ENCODE data around the gene ZCCHC14. TPM values are rescaled to one million over a fixed set of nuclear protein-coding genes. Genes with fewer than 3 reads are reported as not detected.

The ZCCHC14 gene
- total RNA-seq, 1 experiment from 2014 or later = 27.7 TPM

DNA sequence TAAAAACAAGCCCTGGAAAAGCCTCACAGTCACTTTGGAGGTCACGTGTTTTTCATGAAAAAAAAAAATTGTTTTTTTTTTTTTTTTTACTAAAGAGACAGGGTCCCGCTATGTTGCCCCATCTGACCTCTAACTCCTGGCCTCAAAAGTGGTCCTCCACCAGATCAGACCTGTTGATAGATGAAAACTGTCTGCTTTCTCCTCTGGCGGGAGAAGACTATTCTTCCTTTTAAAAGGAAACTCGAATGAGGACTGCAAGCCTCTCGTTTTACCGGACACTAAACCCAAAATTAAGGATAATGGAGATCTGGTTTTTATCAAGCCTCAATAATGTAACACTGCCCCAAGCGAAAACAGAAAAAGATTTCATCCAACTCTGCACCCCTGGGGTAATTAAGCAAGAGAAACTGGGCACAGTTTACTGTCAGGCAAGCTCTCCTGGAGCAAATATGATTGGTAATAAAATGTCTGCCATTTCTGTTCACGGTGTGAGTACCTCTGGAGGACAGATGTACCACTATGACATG lies 25.8 kb downstream of the ZCCHC14 start:
- Histone ChIP-seq H3K18ac (ENCODE audit: insufficient read length, low read depth, low read length) (no peak overlapping the region), H3K4ac (ENCODE audit: low read depth, low read length) (no peak overlapping the region), H3K79me1 (ENCODE audit: insufficient read depth, low read depth, low read length, poor library complexity, severe bottlenecking) (peaks cover 3% of the 10 kb centered on the region), H2BK120ac (ENCODE audit: low read depth, low read length, poor library complexity, severe bottlenecking) (no peak overlapping the region), H2BK15ac (ENCODE audit: low read depth, low read length) (no peak overlapping the region), H4K5ac (ENCODE audit: insufficient read length, low read depth, low read length) (no peak overlapping the region), H4K8ac (replicated peaks; ENCODE audit: insufficient read length, low read depth, low read length) (no peak overlapping the region), H4K91ac (ENCODE audit: insufficient read length, low read depth, low read length) (no peak overlapping the region), H3K23ac (ENCODE audit: insufficient read length, low read depth, low read length) (no peak overlapping the region), H2AFZ (ENCODE audit: low read length) (no peak overlapping the region), H3K14ac (ENCODE audit: insufficient read depth, low read length) (no peak overlapping the region), H2BK12ac (ENCODE audit: insufficient read length, low read depth, low read length) (no peak overlapping the region), H3K4me1 (ENCODE audit: insufficient read depth, low read length) (peaks cover 3% of the 10 kb centered on the region; the same call in 1 of the 2 replicates), H2BK5ac (ENCODE audit: insufficient read length, low read length) (no peak overlapping the region), H3T11ph (ENCODE audit: low read length) (no peak overlapping the region), H2BK20ac (ENCODE audit: low read depth, low read length, poor library complexity, severe bottlenecking) (no peak overlapping the region), H4K20me1 (ENCODE audit: control insufficient read depth, insufficient read depth, insufficient read length) (no peaks in the 10 kb centered on the region), H3K79me2 (ENCODE audit: insufficient read depth, low read length) (peaks cover 8% of the 10 kb centered on the region; the same call in 1 of the 2 replicates), H3K27ac (ENCODE audit: insufficient read length, low read depth, low read length) (no peak overlapping the region), H3K27me3 (ENCODE audit: insufficient read depth, low read length) (no peaks in the 10 kb centered on the region), H3K9me3 (ENCODE audit: control insufficient read depth, low read depth, low read length) (no peaks in the 10 kb centered on the region), H2AK5ac (ENCODE audit: insufficient read length, low read length) (no peak overlapping the region), H3K56ac (ENCODE audit: insufficient read length, low read depth, low read length) (no peak overlapping the region), H3K23me2 (ENCODE audit: insufficient read length, low read depth, low read length, poor library complexity, severe bottlenecking) (no peaks in the 10 kb centered on the region), H3K9ac (ENCODE audit: extremely low read depth, insufficient read length, low read length) (no peak overlapping the region), H3K4me2 (ENCODE audit: insufficient read depth, insufficient read length, low read length) (no peak overlapping the region)
- H3K4me3 Mint-ChIP-seq = no peak overlapping the region
- H3K4me1 Mint-ChIP-seq = peaks cover 20 to 34% of the 10 kb centered on the region in 2 experiments
- H3K27ac Mint-ChIP-seq = no peak overlapping the region; a peak in 1 of 7 replicates
- TF ChIP-seq CTCF (conservative IDR thresholded peaks at IDR 0.05) = no peak
- no peaks in the 10 kb centered on the region for H3K9me3 Mint-ChIP-seq
- DNase-seq = no peak
- H3K27me3 Mint-ChIP-seq (ENCODE audit: low read depth) = no peaks in the 10 kb centered on the region
- H3K36me3 Mint-ChIP-seq (ENCODE audit: insufficient read depth in 1 of 3, low read depth in 3 of 3) = no peaks in the 10 kb centered on the region; a peak in 1 of 7 replicates
- no CpG with 5 or more reads among the region's 8 CpGs for WGBS (ENCODE audit: extremely low coverage, insufficient read length, low lambda C conversion rate)
